ENCODE measurements around the gene ZNF221.
"Not testable (repeated sequence)": the region's sequence is repeated elsewhere in the genome, so short reads cannot be mapped to it uniquely, and the experiment has no call there.

ZNF221 gene

GRCh38 chr19:43950834-43951645 lies at the start of gene ZNF221:
Gene ZNF221 (plus strand): TSS chr19:43951228. CDS start chr19:43962727, 11,499 bp downstream.
- peak; percentile 54 for DNase-seq

- DNase-seq: peak; percentile 64
These were observed 49.3 kb upstream of the ZNF221 start for GRCh38 chr19:43901395-43902390.

GRCh38 chr19:43902399-43902798 lies 48.6 kb upstream of the ZNF221 start:
- no peak for DNase-seq

GRCh38 chr19:43905897-43906296 lies 45.1 kb upstream of the ZNF221 start:
- DNase-seq: no peak

- no peak for DNase-seq
These were observed 44.3 kb upstream of the ZNF221 start for GRCh38 chr19:43906774-43907173.

GRCh38 chr19:43908659-43909058 lies 42.4 kb upstream of the ZNF221 start:
- DNase-seq: no peak

GRCh38 chr19:43910884-43911283 lies 40.1 kb upstream of the ZNF221 start:
- DNase-seq: no peak

- no peak for DNase-seq
These were observed 37.6 kb upstream of the ZNF221 start for GRCh38 chr19:43913383-43913782.

GRCh38 chr19:43914051-43914450 lies 37.0 kb upstream of the ZNF221 start:
- no peak for DNase-seq

GRCh38 chr19:43923875-43924274 lies 27.2 kb upstream of the ZNF221 start:
- DNase-seq: no peak

GRCh38 chr19:43928820-43929219 lies 22.2 kb upstream of the ZNF221 start:
- DNase-seq: no peak

GRCh38 chr19:43934055-43934984 lies 16.7 kb upstream of the ZNF221 start:
- DNase-seq: no peak

GRCh38 chr19:43934985-43935708 lies 15.9 kb upstream of the ZNF221 start, which contains the start of gene ZNF45:
Gene ZNF45 (minus strand): TSS chr19:43935282. CDS start chr19:43922185, 13,097 bp downstream.
- peak; percentile 81 for DNase-seq

- DNase-seq: no peak
These were observed 14.8 kb upstream of the ZNF221 start for GRCh38 chr19:43936188-43936587.

- DNase-seq: no peak
These were observed 11.3 kb upstream of the ZNF221 start for GRCh38 chr19:43939557-43940260.

GRCh38 chr19:43940719-43941118 lies 10.3 kb upstream of the ZNF221 start:
- no peak for DNase-seq

- DNase-seq: no peak
These were observed 9.8 kb upstream of the ZNF221 start for GRCh38 chr19:43941209-43941608.

GRCh38 chr19:43947412-43947811 lies 3.6 kb upstream of the ZNF221 start:
- not testable (repeated sequence) for DNase-seq

GRCh38 chr19:43949803-43950202 lies 1.2 kb upstream of the ZNF221 start:
- not testable (repeated sequence) for DNase-seq

- DNase-seq: no peak
These were observed 5.8 kb downstream of the ZNF221 start for GRCh38 chr19:43956827-43957226.

- no peak for DNase-seq
These were observed 6.9 kb downstream of the ZNF221 start for GRCh38 chr19:43957891-43958290.

Measured in stimulated activated CD4-positive, alpha-beta T cell treated with anti-CD3 and anti-CD28 coated beads, Interleukin-12 subunit alpha, Interleukin-12 subunit beta, amount 100 ng/mL, for 4 hours (primary cell).